Ureter (tissue), 1 donor: ENCODE measurements around the gene CLCN7. TPM values are rescaled to one million over a fixed set of nuclear protein-coding genes. Genes with fewer than 3 reads are reported as not detected.
"Not testable (repeated sequence)": the region's sequence is repeated elsewhere in the genome, so short reads cannot be mapped to it uniquely, and the experiment has no call there.

Experiments used
- DNase-seq: peaks from one replicate; pipeline ENCODE4 v3.0.0-alpha.2; 2020; ENCODE audit warnings: low spot score
- total RNA-seq: library from RNA; stranded (reverse); gene quantifications from one replicate; pipeline ENCODE4 v1.2.4, GENCODE V29; 2023
- donor health status: DM: yes; HTN: yes; CAD: no.

The CLCN7 gene
- total RNA-seq, 1 donor from 2014 or later = 77.5 TPM

DNA sequence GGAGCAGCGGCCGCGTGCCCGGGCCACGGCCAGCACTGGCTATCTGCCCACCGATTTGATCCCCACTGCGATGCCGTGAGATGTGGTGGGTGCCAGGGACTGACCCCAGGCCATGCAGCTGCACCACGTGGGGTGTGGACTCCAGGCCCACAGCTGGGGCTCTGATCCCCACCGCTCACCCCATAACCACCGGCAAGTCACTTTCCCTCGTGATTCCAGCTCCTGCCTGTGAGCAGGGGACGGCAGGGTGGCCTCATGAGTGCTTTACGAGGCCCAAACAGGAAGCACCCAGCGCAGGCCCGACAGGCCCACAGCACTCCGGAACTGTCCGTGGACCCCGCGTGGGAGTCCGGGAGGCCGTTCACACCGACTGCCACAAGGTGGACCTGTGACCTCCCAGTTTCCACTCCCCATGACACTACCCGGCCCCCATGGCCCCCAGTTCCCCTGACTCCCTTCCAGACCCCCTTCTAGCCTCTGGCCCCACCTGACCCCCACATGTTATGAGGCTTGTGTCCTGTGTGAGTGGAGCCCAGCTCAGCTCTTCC is 13.3 kb upstream of the CLCN7 start:
- no peak for DNase-seq

DNA sequence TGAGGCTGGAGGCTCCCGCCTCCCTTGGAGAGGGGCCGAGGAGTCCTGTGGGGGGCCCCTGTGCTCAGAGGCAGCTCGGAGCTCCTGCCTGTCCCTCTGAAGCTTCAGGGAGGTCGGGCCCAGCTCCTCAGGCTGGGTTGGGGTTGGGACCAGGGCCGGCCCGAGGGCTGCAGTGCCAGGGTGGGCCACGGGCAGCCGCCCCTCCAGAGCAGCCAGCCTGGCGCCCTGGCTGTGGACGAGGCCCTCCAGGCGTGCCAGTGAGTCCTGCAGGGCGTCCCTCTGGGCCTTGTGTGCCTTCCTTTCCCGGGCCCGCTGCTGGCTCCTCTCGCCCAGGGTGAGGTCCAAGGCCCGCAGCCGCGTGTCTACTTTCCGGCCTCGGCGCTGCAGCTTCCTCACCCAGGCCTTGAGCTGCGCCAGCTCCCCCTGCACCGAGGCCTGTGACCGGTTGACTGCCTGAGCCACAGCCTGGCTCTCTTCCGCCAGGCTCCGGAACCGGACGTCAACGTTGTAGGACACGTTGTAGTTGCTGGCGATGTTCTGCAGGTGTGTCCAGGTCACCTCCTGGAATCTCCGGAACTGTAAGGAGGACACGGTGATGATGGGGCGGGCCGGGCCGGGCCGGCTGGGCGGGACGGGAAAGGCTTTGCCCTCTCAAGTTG is 12.7 kb upstream of the CLCN7 start:
- no peak for DNase-seq

DNA sequence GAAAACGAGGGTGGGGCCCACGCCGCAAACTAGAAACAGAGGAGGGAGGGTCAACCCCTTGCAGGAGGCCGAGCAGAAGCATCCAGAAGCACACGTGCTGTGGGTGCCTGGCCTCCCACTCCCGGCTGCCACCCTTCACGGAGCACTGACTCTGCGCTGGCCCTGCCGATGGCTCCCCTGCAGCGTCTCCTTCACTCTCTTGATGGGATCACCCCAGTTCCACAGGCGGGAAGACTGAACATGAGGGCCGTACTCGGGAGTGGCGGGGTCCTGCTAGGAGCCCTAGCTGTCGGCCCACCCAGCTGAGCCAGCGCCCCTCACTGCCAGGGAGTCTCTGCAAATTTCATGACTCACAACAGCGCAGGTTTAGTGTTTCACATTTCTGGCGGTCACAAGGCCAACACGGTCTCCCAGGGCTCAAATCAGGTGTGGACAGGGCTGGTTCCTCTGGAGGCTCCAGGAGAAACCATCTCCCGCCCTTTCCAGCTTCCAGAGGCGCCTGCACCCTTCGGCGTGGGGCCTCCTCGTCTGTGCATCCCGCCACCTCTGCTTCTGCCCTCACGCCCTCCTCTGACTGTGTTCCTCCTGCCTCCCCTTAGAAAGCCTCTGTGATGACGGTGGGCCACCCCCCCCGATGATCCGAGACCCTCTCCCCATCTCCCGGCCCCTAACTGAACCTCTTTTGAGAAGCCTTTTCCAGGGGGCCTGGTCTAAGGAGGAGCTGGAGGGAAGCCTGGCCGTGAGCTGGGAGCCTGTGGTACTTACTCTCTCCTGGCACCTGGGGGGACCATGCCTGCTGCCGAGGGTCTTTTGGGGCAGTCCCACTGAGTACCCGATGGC is 11.9 kb upstream of the CLCN7 start:
- DNase-seq = no peak

DNA sequence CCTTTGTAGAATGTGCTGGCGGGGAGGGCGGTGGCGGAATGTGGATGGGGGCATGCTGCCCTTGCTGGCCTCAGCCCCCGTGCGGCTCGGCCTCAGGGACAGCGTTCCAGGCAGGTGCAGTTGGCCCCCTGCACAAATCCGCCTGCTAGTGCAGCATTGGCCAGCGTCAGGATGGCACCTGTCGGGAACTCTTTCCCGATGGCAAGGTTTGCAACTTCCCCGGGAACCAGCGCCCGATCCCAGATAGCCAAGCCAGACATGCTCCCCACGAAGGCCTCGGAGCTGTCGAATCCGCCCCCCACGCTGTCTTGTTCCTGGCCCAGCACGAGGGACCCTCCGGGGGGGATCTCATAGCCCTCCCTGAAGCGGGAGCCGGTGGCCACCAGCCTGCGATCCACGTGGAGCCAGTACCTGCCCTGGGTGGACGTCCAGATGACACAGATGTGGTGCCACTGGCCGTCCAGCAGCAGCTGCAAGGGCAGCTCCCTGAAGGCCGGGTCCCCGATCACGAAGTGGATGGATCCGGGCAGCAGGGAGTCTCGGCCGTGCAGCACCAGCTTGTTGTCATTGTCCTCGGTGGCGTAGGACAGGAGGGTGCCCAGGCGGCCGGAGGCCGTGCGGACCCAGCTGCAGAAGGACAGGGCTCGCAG is 11.1 kb upstream of the CLCN7 start:
- no peak for DNase-seq

DNA sequence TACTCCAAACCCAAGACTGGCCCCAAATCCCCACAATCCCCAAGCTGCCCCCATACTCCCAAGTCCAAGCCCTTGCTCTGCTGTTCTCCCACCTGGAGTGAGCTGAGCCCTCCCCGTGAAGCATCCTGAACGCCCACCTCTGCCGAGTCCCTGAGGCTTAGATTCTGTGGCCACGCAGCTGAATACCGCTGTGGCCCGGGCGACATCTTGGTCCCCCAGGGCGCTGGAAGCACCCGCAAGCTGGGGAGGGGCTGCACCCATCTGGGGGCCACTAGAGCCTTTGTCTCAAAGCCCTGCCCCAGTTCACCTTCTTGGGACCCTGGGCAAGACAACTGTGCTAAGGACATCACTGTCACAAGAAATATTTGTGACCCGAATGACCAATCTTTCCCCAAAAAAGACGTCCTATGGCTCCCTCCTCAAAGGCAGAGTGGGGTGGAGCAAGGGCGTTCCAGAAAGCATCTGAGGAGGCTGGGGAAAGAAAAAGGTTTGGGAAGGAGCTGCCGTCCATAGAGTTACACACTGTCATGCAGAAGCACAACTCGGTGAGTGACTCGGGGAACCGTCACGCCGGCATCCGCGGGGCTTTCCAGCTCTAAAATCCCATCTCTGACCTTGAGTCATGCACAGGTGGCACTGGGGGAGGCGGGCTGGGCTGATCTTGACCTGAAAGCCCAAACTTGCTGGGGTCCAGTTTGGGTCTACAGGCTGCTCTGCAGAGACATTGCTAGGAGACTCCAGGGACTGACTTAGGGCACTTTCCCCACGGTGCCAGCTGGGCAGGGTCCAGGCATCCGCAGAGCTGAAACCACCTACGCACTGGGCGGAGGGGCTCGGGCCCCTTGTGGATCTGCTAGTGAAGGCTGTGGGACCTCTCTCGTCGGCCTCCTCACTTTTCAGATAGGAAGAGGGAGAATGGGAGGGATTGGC is 7.3 kb upstream of the CLCN7 start:
- DNase-seq = no peak

DNA sequence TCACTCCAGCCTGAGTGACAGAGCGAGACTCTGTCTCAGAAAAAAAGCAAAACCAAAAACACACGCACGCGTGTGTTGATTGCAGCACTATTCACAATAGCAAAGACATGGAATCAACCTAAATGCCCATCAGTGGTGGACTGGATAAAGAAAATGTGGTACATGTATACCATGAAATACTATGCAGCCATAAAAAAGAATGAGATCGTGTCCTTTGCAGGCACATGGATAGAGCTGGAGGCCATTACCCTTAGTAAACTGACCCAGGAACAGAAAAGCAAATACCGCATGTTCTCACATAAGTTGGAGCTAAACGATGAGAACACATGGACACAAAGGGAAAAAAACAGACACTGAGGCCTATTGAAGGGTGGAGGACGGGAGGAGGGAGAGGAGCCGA is 4.1 kb upstream of the CLCN7 start:
- DNase-seq = not testable (repeated sequence)

DNA sequence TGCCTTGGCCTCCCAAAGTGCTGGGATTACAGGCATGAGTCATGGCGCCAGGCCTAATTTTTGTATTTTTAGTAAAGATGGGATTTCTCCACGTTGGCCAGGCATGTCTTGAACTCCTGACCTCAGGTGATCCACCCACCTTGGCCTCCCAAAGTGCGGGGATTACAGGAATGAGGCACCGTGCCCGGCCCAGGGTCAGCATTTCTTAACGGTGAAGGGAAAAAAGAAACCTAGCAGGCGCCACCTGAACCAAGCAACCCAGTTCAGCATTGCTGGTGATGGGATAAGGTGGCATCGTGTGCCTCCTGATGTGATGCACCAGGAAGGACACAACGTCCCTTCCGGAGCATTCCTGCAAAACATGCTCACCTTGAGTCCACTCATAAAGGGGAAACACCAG is 2.2 kb upstream of the CLCN7 start:
- DNase-seq = no peak

DNA sequence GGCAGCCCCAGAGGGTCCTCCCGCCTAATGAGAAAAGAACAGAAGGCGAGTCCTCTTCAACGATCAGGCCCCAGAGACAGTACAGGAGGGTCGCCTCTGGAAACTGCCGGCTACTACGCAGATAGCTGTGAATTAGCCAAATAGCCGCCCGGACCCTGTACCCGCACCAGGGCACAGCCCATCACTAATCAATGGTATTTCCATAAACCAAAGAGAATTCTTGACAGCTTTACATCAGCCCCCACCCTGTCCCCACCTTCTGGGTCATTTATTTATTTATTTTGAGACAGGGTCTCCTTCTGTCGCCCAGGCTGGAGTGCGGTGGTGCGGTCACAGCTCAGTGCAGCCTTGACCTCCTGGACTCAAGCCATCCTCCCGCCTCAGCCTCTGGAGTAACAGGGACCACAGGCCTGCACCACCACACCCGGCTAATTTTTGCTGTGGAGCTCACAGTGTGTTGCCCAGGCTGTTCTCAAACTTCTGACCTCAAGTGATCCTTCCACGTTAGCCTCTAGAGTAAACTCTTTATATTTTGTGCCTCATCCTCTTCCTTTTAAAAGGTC is 805 bp upstream of the CLCN7 start:
- no peak for DNase-seq

DNA sequence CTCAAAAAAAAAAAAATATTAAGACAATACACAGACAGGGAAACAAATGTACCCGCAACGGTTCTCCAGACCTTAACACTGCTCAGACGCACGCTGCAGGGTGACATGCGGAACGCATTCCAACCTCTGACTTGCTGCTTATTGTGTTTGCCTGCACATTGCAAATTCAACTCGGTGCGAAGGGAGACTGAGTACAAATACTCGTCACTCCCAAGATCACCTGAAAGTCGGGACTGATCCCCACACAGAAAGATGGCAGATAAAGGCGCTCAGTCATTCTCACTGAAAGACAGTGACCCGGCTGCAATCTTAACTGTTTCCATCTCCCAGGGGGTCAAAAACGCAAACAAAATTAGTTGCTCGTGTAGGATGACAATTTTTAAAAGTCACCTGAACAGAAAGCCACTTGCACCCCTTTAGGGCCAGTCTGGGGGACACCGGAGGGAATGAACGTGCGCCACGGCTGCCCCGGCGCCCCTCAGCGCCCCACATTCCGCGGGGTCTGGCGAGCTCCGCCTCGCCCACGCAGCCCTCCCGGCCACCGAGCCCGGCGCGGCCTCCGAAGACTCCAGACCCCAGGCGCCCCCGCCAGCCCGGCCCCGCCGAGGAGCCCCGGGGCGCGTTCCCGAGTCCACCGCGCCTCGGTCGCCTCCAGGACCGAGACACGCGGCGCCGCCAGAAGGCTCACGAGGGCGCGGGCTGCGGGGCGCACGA is 589 bp downstream of the CLCN7 start:
- no peak for DNase-seq

DNA sequence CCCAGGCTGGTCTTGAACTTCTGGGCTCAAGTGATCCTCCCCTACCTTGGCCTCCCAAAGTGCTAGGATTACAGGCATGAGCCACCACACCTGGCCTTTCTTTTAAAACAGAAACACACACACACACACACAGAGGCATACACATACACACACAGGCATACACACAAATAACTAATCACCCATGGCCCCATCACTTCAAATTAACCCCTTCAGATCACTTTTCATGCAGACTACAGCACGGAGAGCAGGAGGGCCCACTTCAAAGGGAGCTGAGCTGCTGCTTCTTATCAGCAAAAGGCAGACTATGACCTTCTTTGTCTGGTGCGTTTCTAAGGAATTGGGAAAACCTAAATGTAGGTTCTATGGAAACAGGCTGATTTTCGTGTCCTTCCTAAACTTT is 1.9 kb downstream of the CLCN7 start:
- no peak for DNase-seq

DNA sequence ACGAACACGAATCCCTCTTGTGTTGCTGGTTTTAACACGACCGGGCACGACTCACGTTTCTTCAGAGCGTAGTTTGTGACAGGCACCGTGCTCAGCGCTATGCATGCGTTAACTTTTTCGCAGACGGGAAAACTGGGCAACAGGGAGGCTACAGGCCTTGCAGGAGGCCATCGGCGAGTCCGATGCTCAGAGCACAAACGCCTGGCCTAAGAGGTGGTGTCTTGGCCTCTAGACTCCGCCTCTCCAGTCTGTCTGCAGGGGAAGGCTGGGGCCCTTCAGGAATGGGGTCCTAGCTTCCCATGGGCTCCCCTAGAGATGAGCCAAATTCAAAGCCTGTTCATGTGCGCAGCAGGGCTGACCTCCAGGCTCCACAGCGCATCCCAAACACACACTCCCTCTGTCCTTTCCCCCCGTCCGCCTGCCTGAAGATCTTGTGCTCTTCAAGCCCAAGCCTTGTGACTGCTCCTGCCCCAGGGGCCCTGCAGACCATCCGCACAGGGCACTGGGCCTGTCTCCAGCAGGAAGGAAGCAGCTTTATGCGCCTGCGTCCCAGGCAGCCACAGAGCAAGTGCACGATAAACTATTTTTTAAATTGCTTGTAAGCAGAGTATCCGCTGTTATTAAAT is 3.1 kb downstream of the CLCN7 start:
- no peak for DNase-seq

DNA sequence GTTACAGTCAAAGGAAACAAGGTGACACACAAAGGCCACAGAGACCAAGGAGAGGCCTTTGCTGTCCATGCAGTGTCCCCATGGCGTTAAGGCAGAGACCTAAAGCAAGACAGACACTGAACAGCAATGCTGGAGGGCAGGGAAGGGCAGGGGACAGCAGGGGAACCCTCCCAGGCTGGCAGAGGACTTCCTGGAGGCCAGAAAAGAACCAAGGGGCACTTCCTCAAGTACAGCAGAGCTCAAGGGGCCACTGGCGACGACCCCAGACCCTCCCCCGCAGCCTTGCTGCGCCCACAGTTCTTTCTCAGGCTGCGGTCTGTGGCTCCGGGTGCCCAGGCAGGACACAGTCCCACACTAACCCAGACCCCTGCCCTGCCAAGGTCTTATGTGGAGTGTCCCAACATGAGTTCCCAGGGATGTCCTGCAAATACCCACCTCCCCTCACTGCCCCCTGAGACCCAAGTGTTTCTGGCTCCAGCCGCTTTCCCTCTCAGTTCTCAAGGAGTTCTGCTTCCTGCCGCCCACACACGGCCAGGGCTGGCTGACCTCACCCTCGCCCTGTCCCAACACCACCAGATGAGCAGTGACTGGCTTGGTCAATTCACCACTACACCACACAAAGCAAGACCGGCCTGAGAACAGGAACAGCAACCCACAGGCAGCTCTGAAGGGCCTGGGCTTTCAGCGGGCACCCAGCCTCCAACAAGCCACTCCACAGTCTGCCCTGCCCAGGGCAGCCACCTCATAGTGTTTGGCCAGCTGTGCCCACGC is 4.2 kb downstream of the CLCN7 start:
- no peak for DNase-seq

DNA sequence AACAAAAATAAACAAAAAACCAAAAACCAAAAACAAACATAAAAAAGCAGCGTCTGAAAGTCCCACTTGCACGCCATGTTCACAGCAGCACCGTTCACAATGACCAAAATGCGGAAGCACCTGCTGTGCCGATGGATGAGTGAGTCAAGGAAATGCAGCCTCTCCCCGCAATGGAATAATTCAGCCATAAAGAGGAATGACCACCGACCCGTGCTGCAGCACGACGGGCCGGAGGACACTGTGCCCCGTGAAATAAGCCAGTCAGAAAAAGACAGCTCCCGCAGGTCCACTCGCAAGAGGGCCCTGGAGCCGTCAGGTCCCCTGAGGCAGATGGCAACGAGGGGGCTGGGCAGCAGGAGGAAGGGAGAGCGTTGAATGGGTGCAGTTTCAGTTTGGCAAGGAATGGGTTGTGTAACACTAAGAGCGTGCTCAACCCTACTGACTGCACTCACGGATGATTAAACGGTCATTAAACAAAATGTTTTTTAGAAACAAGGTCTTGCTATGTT is 5.1 kb downstream of the CLCN7 start:
- no peak for DNase-seq

DNA sequence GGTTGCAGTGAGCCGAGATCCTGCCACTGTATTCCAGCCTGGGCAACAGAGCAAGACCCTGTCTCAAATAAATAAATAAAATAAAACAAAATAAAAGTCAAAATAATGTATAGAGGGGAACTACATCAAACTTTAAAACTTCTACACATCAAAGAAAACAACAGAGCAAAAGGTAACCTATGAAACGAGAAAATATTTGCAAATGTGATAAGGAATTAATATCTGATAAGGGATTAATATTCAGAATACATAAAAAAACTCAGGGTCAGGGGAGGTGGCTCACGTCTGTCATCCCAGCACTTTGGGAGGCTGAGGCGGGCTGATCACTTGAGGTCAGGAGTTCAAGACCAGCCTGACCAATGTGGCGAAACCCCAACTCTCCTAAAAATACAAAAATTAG is 5.7 kb downstream of the CLCN7 start:
- not testable (repeated sequence) for DNase-seq

DNA sequence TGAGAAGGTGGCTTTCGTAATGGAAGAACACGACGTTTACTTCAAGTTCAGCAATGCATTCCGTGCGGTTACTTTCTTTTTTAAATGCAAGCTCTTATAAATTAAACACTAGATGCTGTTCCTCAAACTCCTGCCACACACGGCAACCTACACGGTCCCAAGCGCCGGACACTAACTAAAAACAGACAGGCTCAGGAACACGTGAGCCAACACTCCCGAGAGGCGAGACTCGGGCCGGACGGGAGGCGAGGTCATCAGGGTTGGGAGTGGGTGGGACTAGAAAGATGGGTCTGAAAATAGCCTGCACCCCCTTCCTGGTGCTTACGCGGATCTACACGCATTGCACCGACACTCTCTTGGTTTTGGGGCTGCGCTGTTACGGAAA is 6.4 kb downstream of the CLCN7 start:
- no peak for DNase-seq

DNA sequence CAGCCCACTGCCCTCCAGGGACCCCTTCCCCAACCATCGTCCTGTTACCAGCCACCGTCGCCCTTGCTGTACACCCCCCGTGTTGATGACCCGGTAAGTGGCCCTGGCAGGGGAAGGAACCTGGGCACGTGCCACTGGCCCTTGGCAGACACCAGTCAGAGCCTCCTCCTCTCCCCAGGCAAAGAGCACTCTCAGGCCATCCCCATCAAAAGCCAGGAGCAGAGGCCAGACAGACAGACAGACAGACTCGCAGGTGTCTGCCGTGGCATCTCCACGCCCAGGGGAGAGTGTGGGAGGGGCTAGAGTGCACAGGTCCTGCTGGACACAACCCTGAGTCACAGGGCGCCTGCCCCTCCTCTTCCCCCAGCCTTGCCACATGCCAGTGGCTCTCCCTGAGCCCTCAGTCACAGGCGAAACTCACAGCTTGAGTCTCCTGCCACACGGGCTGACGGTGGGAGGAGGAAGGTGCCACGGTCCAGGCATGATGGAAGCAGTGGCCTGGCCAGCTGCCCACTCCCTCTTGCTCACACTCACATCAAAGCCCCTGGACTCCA is 7.8 kb downstream of the CLCN7 start:
- no peak for DNase-seq

DNA sequence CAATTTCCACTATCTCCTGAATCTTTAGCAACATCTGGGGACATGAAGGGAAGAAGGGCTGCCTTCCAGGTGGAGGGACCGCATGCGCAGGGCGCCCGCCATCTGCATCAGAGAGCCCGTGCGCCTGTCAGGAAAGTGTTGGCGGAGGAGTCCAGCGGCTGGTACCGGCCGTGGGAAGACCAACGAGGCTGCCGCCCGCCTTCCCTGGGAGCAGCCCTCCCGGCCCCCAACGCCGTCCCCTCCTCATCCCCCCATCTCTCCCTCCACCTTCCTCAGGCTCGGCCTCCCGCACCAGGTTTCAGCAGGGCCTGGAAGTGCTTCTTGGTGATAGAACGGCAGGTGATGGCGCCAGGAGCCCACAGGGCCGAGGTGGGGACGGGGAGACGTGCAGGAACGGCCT is 8.8 kb downstream of the CLCN7 start:
- no peak for DNase-seq

DNA sequence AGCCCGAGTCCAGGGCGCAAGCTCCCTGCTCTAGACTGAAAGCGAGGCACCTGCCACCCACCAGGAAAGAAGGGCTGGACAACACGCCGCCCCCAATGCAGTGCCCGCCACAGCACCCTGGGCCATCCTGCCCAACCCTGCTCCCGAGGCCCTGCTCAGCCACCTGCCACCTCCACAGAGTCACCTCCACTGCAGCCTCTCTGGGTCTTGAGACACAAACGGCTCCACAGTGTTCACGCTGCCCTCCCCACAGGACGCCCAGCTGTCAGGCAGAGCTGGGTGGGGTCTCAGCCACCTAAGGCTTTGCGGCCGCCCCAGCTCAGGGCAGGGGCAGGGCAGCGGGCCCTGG is 9.3 kb downstream of the CLCN7 start:
- no peak for DNase-seq
